SK-N-SH treated with all-trans-retinoic acid at 6 μM for 48 hours (cell line): Measurements from ENCODE around the gene SPOPL.

Source experiments
- ATAC-seq: fragments of 200-7000 bp; cut with Tn5 transposase; 3 replicates; pipeline ENCODE4 v1.9.1; 2020; ENCODE audit warnings: mild to moderate bottlenecking, moderate library complexity
- ARNTL ChIP-seq: fragments of 450-650 bp; formaldehyde crosslinking; IDR thresholded peaks from 2 replicates; pipeline ENCODE4 v1.5.0; 2020; ENCODE audit warnings: low read depth, mild to moderate bottlenecking, moderate library complexity, borderline replicate concordance
- BACH2 ChIP-seq: fragments of 250-450 bp; sonication (Bioruptor Pico); IDR thresholded peaks from 2 replicates; pipeline ENCODE4 v1.9.0; 2021; ENCODE audit warnings: mild to moderate bottlenecking, borderline replicate concordance
- CSDC2 ChIP-seq: fragments of 250-450 bp; sonication (Bioruptor Pico); IDR thresholded peaks from 2 replicates; pipeline ENCODE4 v1.5.0; 2020; ENCODE audit warnings: mild to moderate bottlenecking, moderate library complexity
- ESRRG ChIP-seq: fragments of 250-450 bp; sonication (Bioruptor Pico); IDR thresholded peaks from 2 replicates; pipeline ENCODE4 v1.6.1; 2021; ENCODE audit warnings: mild to moderate bottlenecking
- GLIS3 ChIP-seq: fragments of 250-450 bp; sonication (Bioruptor Pico); IDR thresholded peaks from 2 replicates; pipeline ENCODE4 v1.5.0; 2020; ENCODE audit warnings: mild to moderate bottlenecking, moderate library complexity
- ISL1 ChIP-seq: fragments of 250-450 bp; sonication (Bioruptor Pico); IDR thresholded peaks from 2 replicates; pipeline ENCODE4 v2.1.2; 2022; ENCODE audit warnings: mild to moderate bottlenecking, moderate library complexity
- PPARA ChIP-seq: fragments of 250-450 bp; sonication (Bioruptor Pico); IDR thresholded peaks from 2 replicates; pipeline ENCODE4 v1.5.0; 2020; ENCODE audit warnings: mild to moderate bottlenecking, borderline replicate concordance
- RARB ChIP-seq: fragments of 250-450 bp; sonication (Bioruptor Pico); IDR thresholded peaks from 2 replicates; pipeline ENCODE4 v1.8.0; 2021; ENCODE audit warnings: mild to moderate bottlenecking, moderate library complexity
- SNAI2 ChIP-seq: fragments of 250-450 bp; sonication (Bioruptor Pico); IDR thresholded peaks from 2 replicates; pipeline ENCODE4 v1.5.0; 2020; ENCODE audit warnings: mild to moderate bottlenecking, moderate library complexity
- TCF4 ChIP-seq: fragments of 250-450 bp; sonication (Bioruptor Pico); IDR thresholded peaks from 2 replicates; pipeline ENCODE4 v1.8.0; 2021; ENCODE audit warnings: mild to moderate bottlenecking, moderate library complexity, borderline replicate concordance
- TOX ChIP-seq: fragments of 250-450 bp; sonication (Bioruptor Pico); IDR thresholded peaks from 2 replicates; pipeline ENCODE4 v1.8.0; 2021; ENCODE audit warnings: mild to moderate bottlenecking, moderate library complexity, borderline replicate concordance
- ZC3H10 ChIP-seq: fragments of 250-450 bp; sonication (Bioruptor Pico); IDR thresholded peaks from 2 replicates; pipeline ENCODE4 v1.5.1; 2021; ENCODE audit warnings: mild to moderate bottlenecking, moderate library complexity
- ZFP3 ChIP-seq: fragments of 250-450 bp; sonication (Bioruptor Pico); IDR thresholded peaks from 2 replicates; pipeline ENCODE4 v1.5.0; 2020; ENCODE audit warnings: mild to moderate bottlenecking, moderate library complexity
- ZFP30 ChIP-seq: fragments of 450-650 bp; formaldehyde crosslinking; IDR thresholded peaks from 2 replicates; pipeline ENCODE4 v1.5.0; 2022; ENCODE audit warnings: mild to moderate bottlenecking, moderate library complexity
- ZNF565 ChIP-seq: fragments of 450-650 bp; formaldehyde crosslinking; conservative IDR thresholded peaks from 2 replicates; pipeline ENCODE4 v1.5.0; 2020; ENCODE audit warnings: low read depth, mild to moderate bottlenecking, moderate library complexity
- ZNF70 ChIP-seq: fragments of 450-650 bp; formaldehyde crosslinking; IDR thresholded peaks from 2 replicates; pipeline ENCODE4 v1.5.0; 2020; ENCODE audit warnings: mild to moderate bottlenecking, moderate library complexity
- ZNF8 ChIP-seq: fragments of 450-650 bp; formaldehyde crosslinking; IDR thresholded peaks from 2 replicates; pipeline ENCODE4 v1.5.0; 2020; ENCODE audit warnings: mild to moderate bottlenecking, moderate library complexity
- TF ChIP-seq, protein P1 (sequence below): fragments of 250-450 bp; sonication (Bioruptor Pico); IDR thresholded peaks from 2 replicates; pipeline ENCODE4 v1.5.1; 2021; ENCODE audit warnings: mild to moderate bottlenecking, moderate library complexity
- TF ChIP-seq, protein P2 (sequence below): fragments of 250-450 bp; sonication (Bioruptor Pico); IDR thresholded peaks from 2 replicates; pipeline ENCODE4 v1.5.0; 2020; ENCODE audit warnings: mild to moderate bottlenecking, moderate library complexity
- TF ChIP-seq, protein P3 (sequence below): fragments of 250-450 bp; sonication (Bioruptor Pico); IDR thresholded peaks from 2 replicates; pipeline ENCODE4 v1.8.0; 2020; ENCODE audit warnings: mild to moderate bottlenecking, moderate library complexity, borderline replicate concordance
- TF ChIP-seq, protein P4 (sequence below): fragments of 250-450 bp; sonication (Bioruptor Pico); IDR thresholded peaks from 2 replicates; pipeline ENCODE4 v1.8.0; 2021; ENCODE audit warnings: low read depth, mild to moderate bottlenecking, moderate library complexity, borderline replicate concordance
- TF ChIP-seq, protein P5 (sequence below): fragments of 250-450 bp; sonication (Bioruptor Pico); IDR thresholded peaks from 2 replicates; pipeline ENCODE4 v1.5.1; 2020; ENCODE audit warnings: low read depth, mild to moderate bottlenecking, moderate library complexity

Gene SPOPL

DNA sequence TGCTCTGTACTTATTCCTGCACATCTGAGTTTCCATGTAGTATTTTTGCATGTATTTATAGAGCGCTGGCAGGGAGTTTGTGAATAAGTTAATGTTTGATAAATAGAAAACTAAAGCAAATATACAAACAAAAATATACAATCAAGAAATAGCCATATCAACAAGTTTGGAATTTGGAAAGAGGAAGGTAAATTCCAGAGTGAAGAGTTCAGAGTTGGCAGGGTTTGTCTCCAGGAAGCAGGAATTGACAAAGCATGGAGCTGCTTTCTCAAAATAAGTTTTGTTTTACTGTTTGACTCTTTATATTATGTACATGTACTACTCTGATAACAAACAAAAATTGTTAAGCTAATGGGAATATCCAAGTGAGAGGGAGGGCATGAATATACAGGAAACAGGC is 80.3 kb downstream of the SPOPL start (continued):
- TF ChIP-seq, protein P1, sequence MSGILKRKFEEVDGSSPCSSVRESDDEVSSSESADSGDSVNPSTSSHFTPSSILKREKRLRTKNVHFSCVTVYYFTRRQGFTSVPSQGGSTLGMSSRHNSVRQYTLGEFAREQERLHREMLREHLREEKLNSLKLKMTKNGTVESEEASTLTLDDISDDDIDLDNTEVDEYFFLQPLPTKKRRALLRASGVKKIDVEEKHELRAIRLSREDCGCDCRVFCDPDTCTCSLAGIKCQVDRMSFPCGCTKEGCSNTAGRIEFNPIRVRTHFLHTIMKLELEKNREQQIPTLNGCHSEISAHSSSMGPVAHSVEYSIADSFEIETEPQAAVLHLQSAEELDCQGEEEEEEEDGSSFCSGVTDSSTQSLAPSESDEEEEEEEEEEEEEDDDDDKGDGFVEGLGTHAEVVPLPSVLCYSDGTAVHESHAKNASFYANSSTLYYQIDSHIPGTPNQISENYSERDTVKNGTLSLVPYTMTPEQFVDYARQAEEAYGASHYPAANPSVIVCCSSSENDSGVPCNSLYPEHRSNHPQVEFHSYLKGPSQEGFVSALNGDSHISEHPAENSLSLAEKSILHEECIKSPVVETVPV (CRISPR knock-in tag), result no peak

DNA sequence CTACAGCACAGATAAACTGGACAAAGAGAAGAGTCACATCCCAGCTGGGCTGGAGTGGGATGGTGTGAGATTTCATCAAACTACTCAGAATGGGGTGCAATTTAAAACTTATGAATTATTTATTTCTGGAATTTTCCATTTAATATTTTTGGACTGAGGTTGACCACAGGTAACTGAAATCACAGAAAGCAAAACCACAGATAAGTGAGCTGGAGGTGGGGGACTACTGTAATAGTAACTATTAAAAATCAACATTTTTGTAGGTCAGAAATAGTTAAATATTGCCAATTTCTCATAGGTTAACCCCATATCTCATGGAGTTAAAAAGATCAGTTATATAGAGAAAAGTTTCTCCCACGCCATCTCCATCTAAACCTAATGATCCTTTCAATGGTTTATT is 88.1 kb downstream of the SPOPL start:
- no peak for ATAC-seq
- TF ChIP-seq SNAI2 (CRISPR knock-in tag), result no peak
- TF ChIP-seq CSDC2, result no peak
- TF ChIP-seq ZFP3 (CRISPR knock-in tag), result no peak
- TF ChIP-seq, protein P2, sequence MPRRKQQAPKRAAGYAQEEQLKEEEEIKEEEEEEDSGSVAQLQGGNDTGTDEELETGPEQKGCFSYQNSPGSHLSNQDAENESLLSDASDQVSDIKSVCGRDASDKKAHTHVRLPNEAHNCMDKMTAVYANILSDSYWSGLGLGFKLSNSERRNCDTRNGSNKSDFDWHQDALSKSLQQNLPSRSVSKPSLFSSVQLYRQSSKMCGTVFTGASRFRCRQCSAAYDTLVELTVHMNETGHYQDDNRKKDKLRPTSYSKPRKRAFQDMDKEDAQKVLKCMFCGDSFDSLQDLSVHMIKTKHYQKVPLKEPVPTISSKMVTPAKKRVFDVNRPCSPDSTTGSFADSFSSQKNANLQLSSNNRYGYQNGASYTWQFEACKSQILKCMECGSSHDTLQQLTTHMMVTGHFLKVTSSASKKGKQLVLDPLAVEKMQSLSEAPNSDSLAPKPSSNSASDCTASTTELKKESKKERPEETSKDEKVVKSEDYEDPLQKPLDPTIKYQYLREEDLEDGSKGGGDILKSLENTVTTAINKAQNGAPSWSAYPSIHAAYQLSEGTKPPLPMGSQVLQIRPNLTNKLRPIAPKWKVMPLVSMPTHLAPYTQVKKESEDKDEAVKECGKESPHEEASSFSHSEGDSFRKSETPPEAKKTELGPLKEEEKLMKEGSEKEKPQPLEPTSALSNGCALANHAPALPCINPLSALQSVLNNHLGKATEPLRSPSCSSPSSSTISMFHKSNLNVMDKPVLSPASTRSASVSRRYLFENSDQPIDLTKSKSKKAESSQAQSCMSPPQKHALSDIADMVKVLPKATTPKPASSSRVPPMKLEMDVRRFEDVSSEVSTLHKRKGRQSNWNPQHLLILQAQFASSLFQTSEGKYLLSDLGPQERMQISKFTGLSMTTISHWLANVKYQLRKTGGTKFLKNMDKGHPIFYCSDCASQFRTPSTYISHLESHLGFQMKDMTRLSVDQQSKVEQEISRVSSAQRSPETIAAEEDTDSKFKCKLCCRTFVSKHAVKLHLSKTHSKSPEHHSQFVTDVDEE, result no peak
- no peak for TF ChIP-seq ISL1 (CRISPR knock-in tag)
- TF ChIP-seq GLIS3, result no peak
- no peak for TF ChIP-seq ZC3H10
- TF ChIP-seq, protein P3, sequence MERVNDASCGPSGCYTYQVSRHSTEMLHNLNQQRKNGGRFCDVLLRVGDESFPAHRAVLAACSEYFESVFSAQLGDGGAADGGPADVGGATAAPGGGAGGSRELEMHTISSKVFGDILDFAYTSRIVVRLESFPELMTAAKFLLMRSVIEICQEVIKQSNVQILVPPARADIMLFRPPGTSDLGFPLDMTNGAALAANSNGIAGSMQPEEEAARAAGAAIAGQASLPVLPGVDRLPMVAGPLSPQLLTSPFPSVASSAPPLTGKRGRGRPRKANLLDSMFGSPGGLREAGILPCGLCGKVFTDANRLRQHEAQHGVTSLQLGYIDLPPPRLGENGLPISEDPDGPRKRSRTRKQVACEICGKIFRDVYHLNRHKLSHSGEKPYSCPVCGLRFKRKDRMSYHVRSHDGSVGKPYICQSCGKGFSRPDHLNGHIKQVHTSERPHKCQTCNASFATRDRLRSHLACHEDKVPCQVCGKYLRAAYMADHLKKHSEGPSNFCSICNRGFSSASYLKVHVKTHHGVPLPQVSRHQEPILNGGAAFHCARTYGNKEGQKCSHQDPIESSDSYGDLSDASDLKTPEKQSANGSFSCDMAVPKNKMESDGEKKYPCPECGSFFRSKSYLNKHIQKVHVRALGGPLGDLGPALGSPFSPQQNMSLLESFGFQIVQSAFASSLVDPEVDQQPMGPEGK, result no peak
- TF ChIP-seq TOX (CRISPR knock-in tag), result no peak
- no peak for TF ChIP-seq ZNF565
- no peak for TF ChIP-seq ZNF70
- TF ChIP-seq ZFP30 (CRISPR knock-in tag), result no peak
- TF ChIP-seq BACH2 (CRISPR knock-in tag), result no peak
- no peak for TF ChIP-seq PPARA
- TF ChIP-seq, protein P4, sequence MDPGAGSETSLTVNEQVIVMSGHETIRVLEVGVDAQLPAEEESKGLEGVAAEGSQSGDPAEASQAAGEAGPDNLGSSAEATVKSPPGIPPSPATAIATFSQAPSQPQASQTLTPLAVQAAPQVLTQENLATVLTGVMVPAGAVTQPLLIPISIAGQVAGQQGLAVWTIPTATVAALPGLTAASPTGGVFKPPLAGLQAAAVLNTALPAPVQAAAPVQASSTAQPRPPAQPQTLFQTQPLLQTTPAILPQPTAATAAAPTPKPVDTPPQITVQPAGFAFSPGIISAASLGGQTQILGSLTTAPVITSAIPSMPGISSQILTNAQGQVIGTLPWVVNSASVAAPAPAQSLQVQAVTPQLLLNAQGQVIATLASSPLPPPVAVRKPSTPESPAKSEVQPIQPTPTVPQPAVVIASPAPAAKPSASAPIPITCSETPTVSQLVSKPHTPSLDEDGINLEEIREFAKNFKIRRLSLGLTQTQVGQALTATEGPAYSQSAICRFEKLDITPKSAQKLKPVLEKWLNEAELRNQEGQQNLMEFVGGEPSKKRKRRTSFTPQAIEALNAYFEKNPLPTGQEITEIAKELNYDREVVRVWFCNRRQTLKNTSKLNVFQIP, result no peak
- TF ChIP-seq, protein P5, sequence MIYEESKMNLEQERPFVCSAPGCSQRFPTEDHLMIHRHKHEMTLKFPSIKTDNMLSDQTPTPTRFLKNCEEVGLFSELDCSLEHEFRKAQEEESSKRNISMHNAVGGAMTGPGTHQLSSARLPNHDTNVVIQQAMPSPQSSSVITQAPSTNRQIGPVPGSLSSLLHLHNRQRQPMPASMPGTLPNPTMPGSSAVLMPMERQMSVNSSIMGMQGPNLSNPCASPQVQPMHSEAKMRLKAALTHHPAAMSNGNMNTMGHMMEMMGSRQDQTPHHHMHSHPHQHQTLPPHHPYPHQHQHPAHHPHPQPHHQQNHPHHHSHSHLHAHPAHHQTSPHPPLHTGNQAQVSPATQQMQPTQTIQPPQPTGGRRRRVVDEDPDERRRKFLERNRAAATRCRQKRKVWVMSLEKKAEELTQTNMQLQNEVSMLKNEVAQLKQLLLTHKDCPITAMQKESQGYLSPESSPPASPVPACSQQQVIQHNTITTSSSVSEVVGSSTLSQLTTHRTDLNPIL (CRISPR knock-in tag), result no peak
- TF ChIP-seq, protein P1 (CRISPR knock-in tag), result no peak
- no peak for TF ChIP-seq TCF4 (CRISPR knock-in tag)
- TF ChIP-seq ESRRG (CRISPR knock-in tag), result no peak

DNA sequence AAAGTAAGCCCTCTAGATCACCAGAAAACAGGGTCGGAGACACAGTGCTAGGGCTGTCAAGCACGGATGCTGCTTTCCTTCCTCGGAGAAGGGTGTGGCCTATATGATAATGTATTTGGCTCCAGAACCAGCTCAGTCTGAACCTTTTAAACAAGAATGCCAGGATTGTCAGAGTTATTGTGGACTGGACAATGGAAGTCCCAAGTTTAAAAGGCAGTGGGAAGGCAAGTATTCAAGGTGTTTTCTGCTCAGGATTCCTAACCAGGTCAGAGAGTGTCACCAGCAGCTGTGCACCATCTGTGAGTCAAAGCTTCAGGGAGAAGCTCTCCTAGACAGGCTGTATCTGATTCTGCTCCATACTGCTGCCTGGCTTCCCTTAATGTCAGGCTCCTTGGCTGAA is 94.8 kb downstream of the SPOPL start:
- no peak; the same call in 2 of the 3 replicates for ATAC-seq
- TF ChIP-seq ZNF8 (no peak), ZFP30 (CRISPR knock-in tag) (no peak), ZFP3 (CRISPR knock-in tag) (no peak), PPARA (no peak), ARNTL (CRISPR knock-in tag) (no peak), GLIS3 (no peak), ISL1 (CRISPR knock-in tag) (no peak), BACH2 (CRISPR knock-in tag) (no peak), RARB (CRISPR knock-in tag) (no peak)
- TF ChIP-seq, protein P2, result no peak
- TF ChIP-seq, protein P4, result no peak
- TF ChIP-seq, protein P1 (CRISPR knock-in tag), result no peak
